KBM-7 (cell line): ENCODE data around the gene CDH4.

Experiments
- DNase-seq: peaks from one replicate; pipeline ENCODE4 v3.0.0-alpha.2; 2015
- in situ Hi-C: fragments of 300-500 bp; cut with MboI; formaldehyde crosslinking; loops from 2 replicates; pipeline ENCODE4 v1.14.3; 2020; ENCODE audit warnings: low sequenced_read_pairs, low pct_unique_long_range_greater_than_20kb, mixed read lengths

CDH4 gene

GRCh38 chr20:61705386-61706258, 453.6 kb downstream of the CDH4 start:
- no peak for DNase-seq
- in situ Hi-C loops, result no loop called here

- in situ Hi-C loops, result no loop called here
- DNase-seq, result no peak
Observed at GRCh38 chr20:61706259-61706961, 454.3 kb downstream of the CDH4 start.

GRCh38 chr20:61708891-61709290, 456.8 kb downstream of the CDH4 start:
- in situ Hi-C loops, result no loop called here

GRCh38 chr20:61710108-61710507, 458.0 kb downstream of the CDH4 start:
- in situ Hi-C loops, result no loop called here
- DNase-seq, result no peak

More at GRCh38 chr20:61708891-61709290, 456.8 kb downstream of the CDH4 start:
- no peak for DNase-seq

DNA sequence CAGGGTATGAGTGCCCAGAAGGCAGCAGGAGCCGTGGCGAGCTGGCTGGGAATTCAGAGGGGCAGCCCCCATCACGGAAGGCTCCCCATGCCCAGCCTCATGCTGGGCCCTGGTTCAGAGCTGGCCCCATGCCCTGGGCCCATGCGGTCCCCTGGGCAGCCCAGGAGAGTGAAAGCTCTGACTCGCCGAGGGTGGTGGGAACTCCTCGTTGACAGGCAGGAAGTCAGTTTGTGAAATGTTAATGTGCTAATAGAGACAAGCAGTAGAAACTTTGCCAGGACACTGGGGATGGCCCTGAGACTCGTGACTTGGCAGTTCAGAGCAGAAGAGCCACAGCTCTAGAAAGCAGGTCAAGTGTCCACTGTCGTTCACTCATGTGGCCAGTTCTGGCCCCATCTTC, 460.6 kb downstream of the CDH4 start:
- no peak for DNase-seq
- in situ Hi-C loops, result no loop called here

GRCh38 chr20:61718361-61719005, 466.4 kb downstream of the CDH4 start:
- no peak for DNase-seq

GRCh38 chr20:61719691-61720347, 467.8 kb downstream of the CDH4 start:
- in situ Hi-C loops, result no loop called here
- DNase-seq, result no peak

More at GRCh38 chr20:61718361-61719005, 466.4 kb downstream of the CDH4 start:
- in situ Hi-C loops, result no loop called here

- in situ Hi-C loops, result no loop called here
- no peak for DNase-seq
Observed at GRCh38 chr20:61720348-61720696, 468.3 kb downstream of the CDH4 start.

GRCh38 chr20:61722146-61722678, 470.2 kb downstream of the CDH4 start:
- DNase-seq, result no peak
- in situ Hi-C loops, result no loop called here

DNA sequence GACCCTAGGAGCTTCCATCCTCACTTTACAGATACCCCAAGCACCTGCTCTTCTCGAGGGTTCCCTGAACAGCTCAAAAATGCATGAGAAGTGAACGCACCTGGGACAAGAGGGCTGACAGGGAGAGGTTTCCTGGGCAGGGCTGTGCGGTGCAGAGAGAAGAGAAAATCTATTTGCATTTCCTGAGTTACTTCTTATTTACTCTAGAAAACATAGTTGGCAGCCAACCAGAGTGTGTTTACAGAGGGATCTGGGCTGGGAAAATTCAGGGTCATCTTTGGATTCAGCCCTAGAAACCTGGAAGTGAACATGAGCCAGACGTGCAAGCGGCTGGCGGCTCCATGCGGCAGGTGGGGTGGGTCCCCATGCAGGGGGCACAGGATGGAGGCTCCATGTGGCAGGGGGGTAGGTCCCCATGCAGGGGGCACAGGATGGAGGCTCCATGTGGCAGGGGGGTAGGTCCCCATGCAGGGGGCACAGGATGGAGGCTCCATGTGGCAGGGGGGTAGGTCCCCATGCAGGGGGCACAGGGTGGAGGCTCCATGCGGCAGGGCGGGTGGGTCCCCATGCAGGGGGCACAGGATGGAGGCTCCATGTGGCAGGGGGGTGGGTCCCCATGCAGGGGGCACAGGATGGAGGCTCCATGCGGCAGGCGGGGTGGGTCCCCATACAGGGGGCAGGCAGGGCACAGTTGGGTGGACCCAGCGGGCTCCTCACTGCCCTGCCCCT, 471.6 kb downstream of the CDH4 start:
- no peak for DNase-seq
- in situ Hi-C loops, result no loop called here

- in situ Hi-C loops, result no loop called here
Observed at GRCh38 chr20:61724376-61724775, 472.3 kb downstream of the CDH4 start.

GRCh38 chr20:61725145-61725544, 473.1 kb downstream of the CDH4 start:
- no peak for DNase-seq
- in situ Hi-C loops, result no loop called here

More at GRCh38 chr20:61724376-61724775, 472.3 kb downstream of the CDH4 start:
- DNase-seq, result no peak

- no peak for DNase-seq
- in situ Hi-C loops, result no loop called here
Observed at GRCh38 chr20:61725966-61726365, 473.9 kb downstream of the CDH4 start.

DNA sequence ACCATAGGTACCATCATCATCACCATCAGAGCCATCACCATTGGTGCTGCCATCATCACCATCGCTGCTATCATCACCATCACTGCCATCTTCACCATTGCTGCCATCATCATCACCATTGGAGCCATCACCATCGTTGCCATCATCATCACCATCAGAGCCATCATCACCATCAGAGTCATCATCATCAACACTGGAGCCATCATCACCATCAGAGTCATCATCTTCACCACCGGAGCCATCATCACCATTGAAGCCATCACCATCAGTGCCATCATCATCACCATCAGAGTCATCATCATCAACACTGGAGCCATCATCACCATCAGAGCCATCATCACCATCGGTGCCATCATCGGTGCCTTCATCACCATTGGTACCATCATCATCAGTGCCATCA, 474.9 kb downstream of the CDH4 start:
- in situ Hi-C loops, result no loop called here
- no peak for DNase-seq

DNA sequence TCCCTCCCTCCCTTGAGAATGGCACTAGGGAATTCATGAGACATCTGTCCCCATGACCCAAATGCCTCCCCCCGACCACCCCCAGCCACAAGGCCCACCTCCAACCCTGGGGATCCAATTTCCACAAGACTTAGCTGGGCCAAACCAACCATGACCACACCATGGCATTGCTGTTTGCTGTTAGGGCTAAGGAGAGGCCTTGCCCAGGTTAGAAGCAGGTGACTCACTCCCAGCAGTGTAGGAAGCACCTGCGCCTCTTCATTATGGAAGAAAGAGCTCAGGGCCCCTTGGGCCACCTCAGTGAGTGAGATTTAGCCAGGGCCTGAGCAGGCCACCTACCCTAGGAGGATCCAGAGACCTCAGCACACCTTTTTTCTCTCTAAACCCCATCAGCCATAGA, 475.7 kb downstream of the CDH4 start:
- in situ Hi-C loops, result no loop called here

DNA sequence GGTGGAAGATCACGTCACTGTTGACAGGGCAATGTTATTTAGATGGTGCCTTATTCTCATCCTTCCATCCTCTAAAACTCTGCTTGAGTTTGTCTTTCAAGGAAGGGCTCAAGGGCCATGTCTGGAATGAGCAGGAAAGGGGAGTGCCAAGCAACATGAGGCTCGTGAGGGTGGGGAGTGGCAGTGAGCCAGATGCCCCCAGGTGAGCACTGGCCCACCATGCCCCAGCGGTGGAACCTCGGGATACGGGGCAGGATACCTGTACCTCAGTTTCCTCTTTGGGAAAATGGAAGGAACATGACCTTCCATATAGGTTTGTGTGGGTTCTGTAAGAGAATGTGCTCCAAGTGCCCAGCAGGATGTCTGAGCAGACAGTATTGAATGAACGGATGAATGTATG, 476.3 kb downstream of the CDH4 start:
- DNase-seq, result no peak
- in situ Hi-C loops, result no loop called here

More for the DNA sequence above, 475.7 kb downstream of the CDH4 start:
- DNase-seq, result no peak

GRCh38 chr20:61728786-61729770, 477.0 kb downstream of the CDH4 start:
- no peak for DNase-seq
- in situ Hi-C loops, result no loop called here
